Measurements from ENCODE around the gene GRM8. TPM values are rescaled to one million over a fixed set of nuclear protein-coding genes. Genes with fewer than 3 reads are reported as not detected.

Gene GRM8
- total RNA-seq, 1 donor from 2014 or later: not detected

DNA sequence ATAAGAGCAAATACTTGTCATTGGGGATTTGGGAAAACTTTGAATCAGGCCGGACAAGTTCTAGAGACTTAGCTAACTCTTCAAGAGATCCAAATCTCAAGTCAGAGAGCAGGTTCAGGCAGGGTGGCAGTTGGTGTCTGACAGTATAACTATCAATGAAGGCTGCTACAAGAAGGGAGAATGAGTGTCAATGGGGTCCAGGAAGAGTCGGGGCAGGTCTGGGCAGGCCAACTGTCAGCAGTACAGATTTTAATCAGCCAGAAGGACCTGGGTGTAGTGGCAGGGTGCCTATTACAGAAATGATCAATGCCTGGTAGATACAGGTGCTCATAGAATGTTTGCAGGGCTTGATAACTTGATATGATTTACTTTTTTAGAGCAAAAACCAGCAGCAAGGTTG lies 751.1 kb downstream of the GRM8 start:
- no peak for DNase-seq
- intact Hi-C loops (cut with micrococcal nuclease): no loop called here
- Mint-ChIP-seq H3K9me3 (no peaks in the 10 kb centered on the region), H3K27ac (no peak overlapping the region), H3K4me1 (no peaks in the 10 kb centered on the region), H3K4me3 (no peak overlapping the region), H3K36me3 (ENCODE audit: low read depth) (no peaks in the 10 kb centered on the region), H3K27me3 (no peaks in the 10 kb centered on the region)

DNA sequence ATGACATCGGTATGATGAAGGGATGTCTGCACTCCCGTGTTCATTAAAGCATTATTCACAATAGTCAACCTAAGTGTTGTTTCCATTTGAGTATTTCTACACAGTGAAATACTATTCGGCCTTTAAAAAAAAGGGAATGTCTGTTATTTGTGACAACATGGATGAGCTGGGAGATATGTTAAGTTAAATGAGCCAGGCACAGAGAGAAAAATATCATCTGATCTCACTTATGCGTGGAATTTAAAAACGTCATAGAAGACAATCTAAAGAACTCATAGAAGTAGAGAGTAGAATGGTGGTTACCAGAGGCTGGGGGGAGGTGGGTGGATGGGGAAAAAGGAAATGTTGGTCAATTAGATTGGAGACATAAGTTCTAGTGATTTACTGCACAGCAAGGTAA lies 753.3 kb downstream of the GRM8 start:
- H3K36me3 Mint-ChIP-seq (ENCODE audit: low read depth): no peaks in the 10 kb centered on the region
- no peak overlapping the region for H3K27ac Mint-ChIP-seq
- H3K4me1 Mint-ChIP-seq: no peaks in the 10 kb centered on the region
- H3K9me3 Mint-ChIP-seq: no peaks in the 10 kb centered on the region
- intact Hi-C loops (cut with micrococcal nuclease): no loop called here
- no peak for DNase-seq
- no peaks in the 10 kb centered on the region for H3K27me3 Mint-ChIP-seq
- H3K4me3 Mint-ChIP-seq: no peak overlapping the region

DNA sequence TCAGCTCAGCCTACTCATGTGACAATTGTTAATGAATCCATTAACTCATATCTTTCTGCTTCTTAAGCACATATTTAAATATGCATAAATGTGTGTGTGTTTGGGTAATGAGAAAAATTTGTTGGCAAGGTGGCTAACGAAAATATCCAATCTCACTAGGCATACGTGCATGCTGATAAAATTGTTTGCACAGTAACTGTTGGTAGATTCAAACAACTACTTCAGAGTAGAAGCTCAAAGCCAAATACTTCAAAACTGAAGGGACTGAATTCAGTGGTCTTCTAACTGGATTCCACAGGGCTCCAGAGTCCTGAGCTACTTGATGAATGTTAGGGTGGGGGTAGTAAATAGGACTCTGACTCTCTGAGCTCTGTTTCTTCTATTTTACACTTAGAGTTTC lies 757.0 kb downstream of the GRM8 start:
- no peaks in the 10 kb centered on the region for H3K4me1 Mint-ChIP-seq
- no peak overlapping the region for H3K27ac Mint-ChIP-seq
- DNase-seq: no peak
- H3K27me3 Mint-ChIP-seq: no peaks in the 10 kb centered on the region
- intact Hi-C loops (cut with micrococcal nuclease): no loop called here
- no peak overlapping the region for H3K4me3 Mint-ChIP-seq
- no peaks in the 10 kb centered on the region for H3K9me3 Mint-ChIP-seq
- no peaks in the 10 kb centered on the region for H3K36me3 Mint-ChIP-seq (ENCODE audit: low read depth)

DNA sequence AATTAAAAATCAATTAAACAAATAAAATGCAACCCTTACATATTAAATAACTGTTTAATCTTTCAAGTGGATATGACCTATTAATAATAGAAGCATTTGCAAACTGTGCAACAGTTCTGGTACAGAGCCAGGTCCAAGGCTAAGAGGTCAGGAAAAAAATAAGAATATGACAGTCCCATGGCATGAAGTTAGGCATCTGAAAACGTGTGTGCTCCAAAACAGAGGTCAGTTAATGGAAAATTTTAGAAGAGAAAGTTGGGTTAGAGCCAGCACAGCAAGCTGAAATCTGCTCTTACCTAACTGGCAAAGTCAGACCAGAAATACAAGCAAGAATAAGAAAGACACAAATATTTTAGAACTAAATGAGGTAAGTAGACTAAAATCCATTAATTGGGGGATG lies 757.7 kb downstream of the GRM8 start:
- Mint-ChIP-seq H3K9me3 (no peaks in the 10 kb centered on the region), H3K4me1 (no peaks in the 10 kb centered on the region), H3K36me3 (ENCODE audit: low read depth) (no peaks in the 10 kb centered on the region), H3K27me3 (no peaks in the 10 kb centered on the region), H3K27ac (no peak overlapping the region), H3K4me3 (no peak overlapping the region)
- no peak for DNase-seq
- intact Hi-C loops (cut with micrococcal nuclease): no loop called here

DNA sequence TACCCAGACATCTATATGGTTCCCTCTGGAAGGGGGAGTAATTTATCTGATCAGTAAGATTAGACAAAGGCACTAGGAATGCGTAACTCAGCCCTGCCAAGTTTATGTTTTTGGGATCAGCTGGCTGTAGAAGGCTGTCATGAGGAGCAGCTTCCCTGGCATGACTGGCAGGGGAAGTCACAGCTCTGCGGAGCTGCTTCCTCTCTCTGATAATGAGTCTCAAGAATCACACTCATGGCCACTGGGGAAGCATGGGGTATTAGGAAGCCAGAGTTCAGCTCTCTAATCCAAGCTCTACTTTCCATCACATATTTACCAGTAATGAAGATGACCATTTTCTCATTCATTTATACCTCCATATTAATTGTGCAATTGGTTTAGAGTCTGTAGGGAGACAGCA lies 758.9 kb downstream of the GRM8 start:
- intact Hi-C loops (cut with micrococcal nuclease): no loop called here
- Mint-ChIP-seq H3K36me3 (ENCODE audit: low read depth) (no peaks in the 10 kb centered on the region), H3K4me1 (no peaks in the 10 kb centered on the region), H3K9me3 (no peaks in the 10 kb centered on the region), H3K4me3 (no peak overlapping the region), H3K27me3 (no peaks in the 10 kb centered on the region), H3K27ac (no peak overlapping the region)
- DNase-seq: no peak

DNA sequence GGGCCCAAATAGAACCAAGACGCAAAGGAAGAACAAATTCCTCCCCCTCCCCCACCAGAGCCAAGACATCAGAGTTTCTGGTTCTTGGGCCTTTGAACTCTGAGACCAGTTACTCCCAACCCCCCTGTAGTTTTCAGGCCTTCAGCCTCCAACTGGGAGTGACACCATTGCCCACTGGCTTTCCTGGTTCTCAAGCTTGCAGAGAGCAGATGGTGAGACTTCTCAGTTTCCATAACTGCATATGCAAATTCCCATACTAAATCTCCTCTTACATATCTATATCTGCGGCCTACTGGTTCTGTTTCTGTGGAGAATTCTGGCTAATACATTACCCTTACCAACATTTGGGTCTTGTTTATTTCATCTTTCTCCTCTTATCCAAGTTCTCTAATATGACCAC lies 762.9 kb downstream of the GRM8 start:
- DNase-seq: no peak
- H3K36me3 Mint-ChIP-seq (ENCODE audit: low read depth): no peaks in the 10 kb centered on the region
- H3K4me1 Mint-ChIP-seq: no peaks in the 10 kb centered on the region
- H3K9me3 Mint-ChIP-seq: no peaks in the 10 kb centered on the region
- intact Hi-C loops (cut with micrococcal nuclease): no loop called here
- no peaks in the 10 kb centered on the region for H3K27me3 Mint-ChIP-seq
- no peak overlapping the region for H3K4me3 Mint-ChIP-seq
- no peak overlapping the region for H3K27ac Mint-ChIP-seq

DNA sequence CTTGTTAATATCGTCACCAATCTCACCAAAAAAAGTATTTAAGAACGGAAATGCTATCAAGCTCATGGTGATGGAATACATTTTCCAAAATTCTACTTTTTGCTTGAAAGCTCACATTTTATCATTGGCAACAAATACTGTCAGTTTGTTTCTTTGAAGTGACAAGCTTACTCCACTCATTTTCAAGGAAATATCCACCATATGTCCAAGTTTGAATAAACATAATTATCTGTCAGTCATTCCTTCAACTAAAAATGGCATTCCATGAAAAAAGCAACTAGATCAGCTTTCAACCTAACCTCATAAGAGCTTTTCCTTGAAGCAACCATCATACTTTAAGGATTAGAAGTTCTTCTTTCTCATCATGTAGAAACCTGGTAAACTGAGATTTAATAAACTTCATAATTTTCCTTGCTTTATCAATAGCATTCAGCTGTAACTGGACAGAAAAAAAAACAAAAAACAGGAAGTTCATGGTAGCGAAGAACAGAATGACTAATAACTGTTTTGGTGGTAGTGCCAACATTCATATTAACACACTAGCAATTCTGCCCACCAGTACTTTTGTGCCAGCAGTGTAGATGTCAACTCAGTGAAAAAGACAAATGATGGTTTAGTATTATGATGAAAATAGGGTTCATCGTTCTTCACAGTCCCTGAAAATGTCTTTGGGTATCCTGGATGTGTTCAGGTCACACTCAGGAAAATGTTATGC lies 764.9 kb downstream of the GRM8 start:
- Mint-ChIP-seq H3K4me1 (no peaks in the 10 kb centered on the region), H3K9me3 (no peaks in the 10 kb centered on the region), H3K27me3 (no peaks in the 10 kb centered on the region), H3K36me3 (ENCODE audit: low read depth) (no peaks in the 10 kb centered on the region), H3K4me3 (no peak overlapping the region), H3K27ac (no peak overlapping the region)
- intact Hi-C loops (cut with micrococcal nuclease): no loop called here
- no peak for DNase-seq

DNA sequence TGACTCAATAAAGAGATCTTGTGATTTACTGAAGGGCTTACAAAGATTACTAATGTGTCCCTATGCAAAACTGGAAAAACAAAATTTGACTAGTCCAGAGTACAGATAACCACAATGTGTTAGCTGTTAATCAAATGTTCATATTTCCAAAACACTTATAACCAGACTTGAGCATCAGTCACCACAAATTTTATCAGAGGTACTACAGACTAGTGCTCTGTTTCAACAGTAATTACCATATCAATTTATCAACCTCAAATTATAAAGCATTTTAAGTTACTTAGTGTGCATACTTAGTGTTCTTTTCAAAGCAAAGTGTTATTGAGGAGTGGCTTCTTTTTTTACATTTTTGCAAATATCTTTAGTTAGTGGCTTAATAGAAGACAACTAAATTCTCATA lies 765.9 kb downstream of the GRM8 start:
- Mint-ChIP-seq H3K9me3 (no peaks in the 10 kb centered on the region), H3K4me1 (no peaks in the 10 kb centered on the region), H3K27me3 (no peaks in the 10 kb centered on the region), H3K36me3 (ENCODE audit: low read depth) (no peaks in the 10 kb centered on the region), H3K27ac (no peak overlapping the region), H3K4me3 (no peak overlapping the region)
- no peak for DNase-seq
- intact Hi-C loops (cut with micrococcal nuclease): no loop called here

DNA sequence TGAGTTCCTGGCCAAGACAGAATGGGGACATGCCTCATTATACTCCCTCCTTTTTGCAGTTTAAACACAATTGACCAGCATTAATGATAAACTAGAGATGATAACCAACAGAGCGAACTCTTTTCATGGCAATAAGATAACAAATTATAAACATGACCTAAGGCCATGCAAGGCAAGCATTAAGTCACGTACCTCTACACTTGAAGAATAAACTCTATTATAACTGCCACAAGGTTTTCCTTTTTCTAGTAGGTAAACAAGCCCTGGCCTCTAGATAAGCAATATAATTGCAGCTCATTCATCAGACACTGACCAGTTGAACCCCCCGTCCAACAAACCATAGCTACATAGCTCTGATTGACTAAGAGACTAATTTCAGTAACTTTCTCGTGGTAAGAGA lies 767.0 kb downstream of the GRM8 start:
- Mint-ChIP-seq H3K27ac (no peak overlapping the region), H3K9me3 (no peaks in the 10 kb centered on the region), H3K4me3 (no peak overlapping the region), H3K27me3 (no peaks in the 10 kb centered on the region), H3K4me1 (no peaks in the 10 kb centered on the region), H3K36me3 (ENCODE audit: low read depth) (no peaks in the 10 kb centered on the region)
- no peak for DNase-seq
- intact Hi-C loops (cut with micrococcal nuclease): no loop called here

DNA sequence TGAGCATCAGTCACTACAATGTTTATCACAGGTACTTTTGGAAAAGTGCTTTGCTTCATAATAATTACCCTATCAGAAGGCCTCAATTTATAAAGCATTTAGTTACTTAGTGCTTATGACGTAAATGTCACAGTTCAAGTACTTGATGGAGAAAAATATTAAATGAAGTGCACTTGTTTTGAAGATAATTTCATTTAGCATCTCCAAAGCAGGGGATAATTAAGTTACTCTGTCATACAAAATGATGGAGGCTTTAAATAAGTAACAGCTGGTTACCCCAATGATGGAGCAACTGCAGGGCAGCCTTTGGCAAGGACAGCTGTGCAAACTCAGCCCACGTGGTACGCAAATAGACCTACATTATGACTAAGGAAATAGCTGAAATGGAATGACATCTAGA lies 768.8 kb downstream of the GRM8 start:
- H3K9me3 Mint-ChIP-seq: no peaks in the 10 kb centered on the region
- DNase-seq: no peak
- H3K4me3 Mint-ChIP-seq: no peak overlapping the region
- intact Hi-C loops (cut with micrococcal nuclease): no loop called here
- no peaks in the 10 kb centered on the region for H3K27me3 Mint-ChIP-seq
- no peaks in the 10 kb centered on the region for H3K4me1 Mint-ChIP-seq
- no peaks in the 10 kb centered on the region for H3K36me3 Mint-ChIP-seq (ENCODE audit: low read depth)
- H3K27ac Mint-ChIP-seq: no peak overlapping the region

DNA sequence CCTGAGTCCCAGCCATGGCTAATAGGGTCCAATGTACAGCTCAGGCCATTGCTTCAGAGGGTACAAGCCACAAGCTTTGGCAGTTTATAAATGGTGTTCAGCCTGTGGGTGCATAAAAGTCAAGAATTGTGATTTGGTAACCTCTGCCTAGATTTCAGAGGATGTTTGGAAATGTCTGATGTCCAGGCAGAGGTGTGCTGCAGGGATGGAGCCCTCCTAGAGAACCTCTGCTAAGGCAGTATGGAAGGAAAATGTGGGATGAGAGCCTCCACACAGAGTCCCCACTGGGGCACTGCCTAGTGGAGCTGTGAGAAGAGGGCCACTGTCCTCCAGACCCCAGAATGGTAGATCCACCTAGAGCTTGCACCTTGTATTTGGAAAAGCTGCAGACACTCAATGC lies 779.9 kb downstream of the GRM8 start:
- DNase-seq: no peak
- H3K4me1 Mint-ChIP-seq: no peaks in the 10 kb centered on the region
- H3K27me3 Mint-ChIP-seq: no peaks in the 10 kb centered on the region
- no peak overlapping the region for H3K4me3 Mint-ChIP-seq
- H3K9me3 Mint-ChIP-seq: peaks cover 6% of the 10 kb centered on the region
- intact Hi-C loops (cut with micrococcal nuclease): no loop called here
- no peaks in the 10 kb centered on the region for H3K36me3 Mint-ChIP-seq (ENCODE audit: low read depth)
- no peak overlapping the region for H3K27ac Mint-ChIP-seq

DNA sequence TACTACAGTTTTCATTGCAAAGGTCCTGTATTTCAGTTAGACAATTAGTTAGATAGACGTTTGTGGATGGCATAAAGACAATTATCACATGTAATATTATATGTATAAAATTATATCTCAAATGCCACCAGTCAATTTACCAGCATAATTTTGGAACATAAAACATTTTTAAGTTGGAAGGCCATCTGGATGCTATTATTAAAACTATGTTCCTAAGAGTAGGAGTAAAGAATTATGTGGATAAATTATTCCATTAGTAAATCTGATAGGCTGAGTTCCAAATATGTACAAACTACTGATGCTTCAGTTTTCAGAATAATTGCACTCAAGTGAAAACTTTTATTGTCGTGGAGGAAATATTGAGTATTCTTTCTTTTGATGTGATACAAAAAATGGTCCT lies 790.3 kb downstream of the GRM8 start:
- intact Hi-C loops (cut with micrococcal nuclease): no loop called here
- no peaks in the 10 kb centered on the region for H3K4me1 Mint-ChIP-seq
- DNase-seq: no peak
- no peak overlapping the region for H3K4me3 Mint-ChIP-seq
- H3K27me3 Mint-ChIP-seq: no peaks in the 10 kb centered on the region
- H3K27ac Mint-ChIP-seq: no peak overlapping the region
- no peaks in the 10 kb centered on the region for H3K9me3 Mint-ChIP-seq
- H3K36me3 Mint-ChIP-seq (ENCODE audit: low read depth): no peaks in the 10 kb centered on the region

DNA sequence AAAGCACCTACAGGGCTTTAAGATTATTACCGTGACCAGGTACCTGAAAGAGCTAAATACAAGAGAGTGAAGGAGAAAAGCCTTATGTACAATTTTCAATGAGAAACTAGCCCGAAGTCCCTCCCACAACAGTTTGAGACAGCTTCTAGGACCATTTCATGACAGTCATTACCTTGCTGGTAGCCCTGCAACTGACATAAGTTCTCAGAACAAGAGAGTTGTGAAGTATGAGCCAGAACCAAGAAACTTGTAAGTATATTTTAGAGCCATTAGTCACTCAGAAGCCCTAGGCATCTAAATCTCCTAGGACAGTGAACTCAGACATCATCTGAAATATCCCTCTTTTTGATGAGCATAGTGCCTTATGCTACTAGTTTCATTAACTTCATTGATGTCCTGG lies 792.1 kb downstream of the GRM8 start:
- no peak overlapping the region for H3K27ac Mint-ChIP-seq
- no peaks in the 10 kb centered on the region for H3K27me3 Mint-ChIP-seq
- H3K36me3 Mint-ChIP-seq (ENCODE audit: low read depth): no peaks in the 10 kb centered on the region
- no peak overlapping the region for H3K4me3 Mint-ChIP-seq
- DNase-seq: no peak
- intact Hi-C loops (cut with micrococcal nuclease): no loop called here
- no peaks in the 10 kb centered on the region for H3K9me3 Mint-ChIP-seq
- no peaks in the 10 kb centered on the region for H3K4me1 Mint-ChIP-seq

DNA sequence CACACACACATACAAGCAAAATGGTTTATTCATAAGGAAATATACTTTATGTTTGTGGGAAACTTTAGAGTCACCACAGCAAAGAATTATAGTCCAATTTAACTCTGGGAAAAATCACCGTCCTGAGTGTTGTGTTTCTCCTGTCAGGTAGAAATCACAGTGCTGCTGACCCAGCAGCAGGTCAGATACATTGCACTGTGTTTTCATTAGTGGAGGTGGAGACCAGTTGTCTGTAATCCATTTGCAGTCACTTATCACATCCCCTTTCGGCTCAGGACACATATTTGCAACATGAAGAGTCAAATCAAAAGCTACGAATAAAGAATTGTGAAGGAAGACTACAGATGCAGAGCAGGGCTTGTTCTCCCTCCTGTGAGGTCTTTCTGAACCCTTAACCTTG lies 799.6 kb downstream of the GRM8 start:
- Mint-ChIP-seq H3K4me3 (no peak overlapping the region), H3K27me3 (no peaks in the 10 kb centered on the region), H3K36me3 (ENCODE audit: low read depth) (no peaks in the 10 kb centered on the region), H3K9me3 (peaks cover 6% of the 10 kb centered on the region), H3K4me1 (no peaks in the 10 kb centered on the region), H3K27ac (no peak overlapping the region)
- no peak for DNase-seq
- intact Hi-C loops (cut with micrococcal nuclease): no loop called here

DNA sequence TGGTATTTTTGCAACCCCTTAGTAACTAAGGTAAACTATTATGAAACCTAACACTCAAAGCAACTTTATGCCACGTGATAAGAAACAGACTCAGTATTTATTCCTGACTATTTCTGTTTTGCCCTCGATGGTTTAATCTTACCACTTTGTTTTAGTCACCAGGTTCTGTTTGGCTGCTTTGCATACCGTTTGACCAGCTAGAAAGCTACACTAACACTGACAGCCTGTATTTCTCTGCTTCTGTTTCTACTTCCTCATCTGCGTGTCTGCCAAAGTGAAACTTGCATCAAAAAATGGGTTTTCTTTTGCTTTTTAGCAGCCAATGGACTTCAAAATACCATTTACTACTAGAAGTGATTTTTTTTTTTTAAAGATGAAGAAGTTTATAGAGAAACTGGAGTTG lies 802.5 kb downstream of the GRM8 start:
- no peak for DNase-seq
- Mint-ChIP-seq H3K9me3 (peaks cover 6% of the 10 kb centered on the region), H3K4me1 (no peaks in the 10 kb centered on the region), H3K4me3 (no peak overlapping the region), H3K36me3 (ENCODE audit: low read depth) (no peaks in the 10 kb centered on the region), H3K27ac (no peak overlapping the region), H3K27me3 (no peaks in the 10 kb centered on the region)
- intact Hi-C loops (cut with micrococcal nuclease): no loop called here
